HCT116 (cell line): ENCODE results near the gene HILPDA. TPM values are rescaled to one million over a fixed set of nuclear protein-coding genes. Genes with fewer than 3 reads are reported as not detected.

ENCODE experiments used
- ATAC-seq: fragments of 200-7000 bp; cut with Tn5 transposase; 2 replicates; pipeline ENCODE4 v1.9.1; 2020; ENCODE audit warnings: mild to moderate bottlenecking, moderate library complexity
- BruUV-seq: library from RNA; stranded (reverse); fragments of 400-500 nt; replicated peaks from 2 replicates; lab custom pipeline; 2021; lab: Mats Ljungman, UMichigan
- CTCF ChIA-PET: fragments of 300-600 bp; sonication (Branson Sonifier 250); formaldehyde crosslinking; loops from one replicate; lab custom pipeline; 2021; ENCODE audit warnings: antibody characterized with exemption; lab: Charles Lee
- POLR2A ChIA-PET: fragments of 300-600, 350-600 bp; sonication (Branson Sonifier 250); formaldehyde crosslinking; loops from one replicate; lab custom pipeline; 2021; ENCODE audit warnings: antibody characterized with exemption; lab: Charles Lee
- RAD21 ChIA-PET, 2 experiments: fragments of 300-600 bp; sonication (Branson Sonifier 250); formaldehyde crosslinking; loops; one replicate each; lab custom pipeline; 2023; ENCODE audit warnings: low total read pairs in 2 of 2; ENCODE audit not compliant: uncharacterized antibody in 2 of 2, unreplicated experiment in 2 of 2, low non-redundant PET in 1 of 2; lab: Charles Lee
- DNase-seq: peaks from one replicate; pipeline ENCODE4 v3.0.0-alpha.2; 2010; ENCODE audit warnings: low read depth, low spot score
- H2AFZ ChIP-seq: fragments of 200-600 bp; shearing (Covaris generic), sonication (generic); 2 replicates; pipeline ENCODE4 v1.6.1; 2017; ENCODE audit warnings: low read depth, mixed run types, mixed read lengths, antibody characterized with exemption, low read length; ENCODE audit not compliant: poor library complexity, severe bottlenecking
- H3K27ac ChIP-seq: 2 replicates; pipeline ENCODE4 v1.5.1; 2012; ENCODE audit warnings: low read depth, low read length
- H3K27me3 ChIP-seq: fragments of 200-600 bp; sonication (generic); 2 replicates; pipeline ENCODE4 v1.6.1; 2016; ENCODE audit warnings: mixed run types, low read length, mixed read lengths; ENCODE audit not compliant: insufficient read depth
- H3K36me3 ChIP-seq, 2 experiments: fragments of 200-500 bp in 1 of 2; fragments of 200-600 bp in 1 of 2; sonication (Bioruptor generic) in 1 of 2; sonication (generic) in 1 of 2; 2 replicates each; pipeline versions ENCODE4 v1.5.1 to v1.6.1; 2014 to 2016; ENCODE audit warnings: low read length in 2 of 2, inconsistent platforms in 1 of 2, mixed read lengths in 1 of 2, mixed run types in 1 of 2; ENCODE audit not compliant: insufficient read depth in 2 of 2, control insufficient read depth in 1 of 2
- H3K4me1 ChIP-seq, 2 experiments: fragments of 200-600 bp in 1 of 2; sonication (generic) in 1 of 2; 2 replicates each; pipeline versions ENCODE4 v1.5.1 to v1.6.1; 2012 to 2017; ENCODE audit warnings: low read length in 2 of 2, inconsistent platforms in 1 of 2, mild to moderate bottlenecking in 1 of 2, mixed read lengths in 1 of 2, mixed run types in 1 of 2, moderate library complexity in 1 of 2; ENCODE audit not compliant: insufficient read depth in 2 of 2, control insufficient read depth in 1 of 2
- H3K4me2 ChIP-seq: fragments of 200-600 bp; sonication (generic); 2 replicates; pipeline ENCODE4 v1.6.1; 2017; ENCODE audit warnings: mixed run types, low read length, mixed read lengths
- H3K4me3 ChIP-seq, 2 experiments: fragments of 200-600 bp in 1 of 2; sonication (generic) in 1 of 2; replicated peaks in 1 of 2; 2 replicates each; pipeline ENCODE4 v1.5.1; 2011 to 2016; ENCODE audit warnings: low read length in 2 of 2, control low read depth in 1 of 2, low read depth in 1 of 2, mild to moderate bottlenecking in 1 of 2, mixed read lengths in 1 of 2, mixed run types in 1 of 2
- H3K79me2 ChIP-seq: fragments of 200-600 bp; sonication (generic); 2 replicates; pipeline ENCODE4 v1.6.1; 2017; ENCODE audit warnings: mild to moderate bottlenecking, mixed run types, low read length, moderate library complexity, mixed read lengths; ENCODE audit not compliant: insufficient read depth
- H3K9ac ChIP-seq: fragments of 200-600 bp; sonication (generic); 2 replicates; pipeline ENCODE4 v1.6.1; 2016; ENCODE audit warnings: low read length, mixed read lengths
- H3K9me2 ChIP-seq: fragments of 200-600 bp; sonication (generic), shearing (Covaris generic); 2 replicates; pipeline ENCODE4 v1.6.1; 2017; ENCODE audit warnings: mixed run types, mild to moderate bottlenecking, moderate library complexity; ENCODE audit not compliant: insufficient read depth
- H3K9me3 ChIP-seq, 2 experiments: fragments of 200-500 bp in 1 of 2; fragments of 200-600 bp in 1 of 2; sonication (Bioruptor generic) in 1 of 2; sonication (generic) in 1 of 2; 2 replicates each; pipeline ENCODE4 v1.6.1; 2014 to 2017; ENCODE audit warnings: low read length in 2 of 2, mixed read lengths in 2 of 2, inconsistent platforms in 1 of 2, low read depth in 1 of 2, mild to moderate bottlenecking in 1 of 2, mixed run types in 1 of 2, moderate library complexity in 1 of 2; ENCODE audit not compliant: control insufficient read depth in 1 of 2, insufficient read depth in 1 of 2
- H4K20me1 ChIP-seq: fragments of 200-600 bp; sonication (generic), shearing (Covaris generic); 2 replicates; pipeline ENCODE4 v1.6.1; 2017; ENCODE audit warnings: mixed run types, mild to moderate bottlenecking, moderate library complexity; ENCODE audit not compliant: insufficient read depth
- CBX3 ChIP-seq: IDR thresholded peaks from 2 replicates; pipeline ENCODE4 v1.6.1; 2012; ENCODE audit warnings: low read depth
- CEBPB ChIP-seq: IDR thresholded peaks from 2 replicates; pipeline ENCODE4 v1.6.1; 2012; ENCODE audit warnings: low read depth
- ELF1 ChIP-seq: IDR thresholded peaks from 2 replicates; pipeline ENCODE4 v1.6.1; 2012; ENCODE audit warnings: low read depth, borderline replicate concordance
- EZH2 ChIP-seq: fragments of 200-600 bp; sonication (generic); IDR thresholded peaks from 2 replicates; pipeline ENCODE4 v1.6.1; 2017; ENCODE audit warnings: antibody characterized with exemption, mixed run types
- EZH2phosphoT487 ChIP-seq: fragments of 200-600 bp; IDR thresholded peaks from 2 replicates; pipeline ENCODE4 v1.6.1; 2018; ENCODE audit warnings: antibody characterized with exemption, borderline replicate concordance
- JUND ChIP-seq: IDR thresholded peaks from 2 replicates; pipeline ENCODE4 v1.6.1; 2012
- POLR2A ChIP-seq: IDR thresholded peaks from 2 replicates; pipeline ENCODE4 v1.7.0; 2011; ENCODE audit warnings: borderline replicate concordance; ENCODE audit not compliant: insufficient read depth, insufficient read length; ENCODE audit errors: extremely low read depth
- POLR2AphosphoS5 ChIP-seq: IDR thresholded peaks from 2 replicates; pipeline ENCODE4 v1.6.1; 2011; ENCODE audit warnings: mild to moderate bottlenecking, low read depth, low read length, moderate library complexity
- SIN3A ChIP-seq: IDR thresholded peaks from 2 replicates; pipeline ENCODE4 v1.6.1; 2012; ENCODE audit warnings: low read depth
- SRF ChIP-seq: IDR thresholded peaks from 2 replicates; pipeline ENCODE4 v1.6.1; 2012; ENCODE audit warnings: low read depth
- ZFX ChIP-seq: fragments of 450-650 bp; IDR thresholded peaks from 2 replicates; pipeline ENCODE4 v1.6.1; 2017
- ZNF274 ChIP-seq: fragments of 200-500 bp; sonication (Bioruptor generic); IDR thresholded peaks from 2 replicates; pipeline ENCODE4 v1.6.1; 2014; ENCODE audit warnings: mild to moderate bottlenecking, low read depth, low read length, inconsistent platforms
- intact Hi-C: fragments of 100-400 bp; cut with micrococcal nuclease; formaldehyde crosslinking; loops from 2 replicates; pipeline ENCODE4 v1.10.0; 2022
- total RNA-seq: library from RNA; stranded (reverse); gene quantifications from one replicate; pipeline ENCODE4 v1.2.1, GENCODE V29; 2021; ENCODE audit not compliant: unreplicated experiment

The HILPDA gene
- total RNA-seq, 1 experiment from 2014 or later, result 32.8 TPM

DNA sequence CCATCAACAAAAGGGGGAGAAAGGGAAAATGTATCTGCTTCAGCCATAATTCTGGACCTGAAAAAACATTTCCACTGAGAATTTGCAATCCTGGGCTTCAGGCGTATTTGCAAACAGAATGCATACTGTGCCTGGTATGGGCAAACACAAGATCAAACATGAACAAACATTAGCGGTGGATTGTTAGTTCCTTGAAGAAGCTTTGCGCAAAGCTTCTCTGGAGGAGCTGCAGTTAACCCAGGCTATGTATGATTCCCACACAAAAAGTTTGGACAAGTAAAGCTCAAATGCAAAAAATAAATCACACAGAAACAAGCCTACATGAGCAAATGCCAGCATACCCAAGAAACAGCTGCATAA, 20.4 kb upstream of the HILPDA start:
- H3K27ac ChIP-seq, result no peak overlapping the region
- POLR2A ChIA-PET, result no interaction called here
- peaks cover 0 to 11% of the 10 kb centered on the region in 2 experiments; a peak in 1 of 4 replicates for H3K4me1 ChIP-seq
- H3K9me2 ChIP-seq, result no peaks in the 10 kb centered on the region
- BruUV-seq, result no TSS peak
- CTCF ChIA-PET, result interaction anchor here (1.0 to 1.8 kb wide), 2 partner anchors 9 to 26 kb away, joined by 3 to 15 read pairs; no protein-coding TSS in a partner anchor
- no peaks in the 10 kb centered on the region for H3K9me3 ChIP-seq
- no peak overlapping the region for H2AFZ ChIP-seq
- ATAC-seq (no peak), DNase-seq (no peak)
- no peak overlapping the region for H3K4me3 ChIP-seq
- RAD21 ChIA-PET, result no interaction called here
- H3K79me2 ChIP-seq, result no peaks in the 10 kb centered on the region
- no peak overlapping the region for H3K9ac ChIP-seq
- H3K27me3 ChIP-seq, result no peaks in the 10 kb centered on the region
- H3K4me2 ChIP-seq, result no peak overlapping the region
- intact Hi-C loops, result no loop called here
- no peaks in the 10 kb centered on the region for H3K36me3 ChIP-seq
- no peaks in the 10 kb centered on the region for H4K20me1 ChIP-seq
- TF ChIP-seq CBX3 (no peak), EZH2phosphoT487 (no peak), POLR2AphosphoS5 (no peak), CEBPB (no peak), ELF1 (no peak), EZH2 (no peak), JUND (no peak), SIN3A (no peak), SRF (no peak), ZFX (no peak), ZNF274 (no peak), POLR2A (no peak)
